Renal cortical epithelial cell (primary cell): Measurements from ENCODE around the gene CRYZL1. TPM values are rescaled to one million over a fixed set of nuclear protein-coding genes. Genes with fewer than 3 reads are reported as not detected.
"Not testable (repeated sequence)": the region's sequence is repeated elsewhere in the genome, so short reads cannot be mapped to it uniquely, and the experiment has no call there.

Experiments
- DNase-seq: peaks from one replicate; pipeline ENCODE4 v3.0.0-alpha.2; 2011; ENCODE audit warnings: low read depth
- total RNA-seq: library from RNA; depleted of rRNA; stranded (reverse); fragments of >200 nt; gene quantifications from 2 replicates; pipeline ENCODE4 v1.2.3, GENCODE V29; 2014

Gene CRYZL1
- total RNA-seq, result 18.9 and 66.4 TPM in 2 replicates

- DNase-seq, result peak; percentile 99
Measured at GRCh38 chr21:33641352-33642026, at the start of gene CRYZL1. TSS of gene CRYZL1 (minus strand) at chr21:33641741. CDS start at chr21:33631551, 10,190 bp downstream.

GRCh38 chr21:33690874-33691273, 49.3 kb upstream of the CRYZL1 start:
- DNase-seq, result no peak

GRCh38 chr21:33688353-33688752, 46.8 kb upstream of the CRYZL1 start:
- no peak for DNase-seq

- DNase-seq, result no peak
Measured at GRCh38 chr21:33687634-33688033, 46.1 kb upstream of the CRYZL1 start.

- DNase-seq, result no peak
Measured at GRCh38 chr21:33686386-33686785, 44.8 kb upstream of the CRYZL1 start.

GRCh38 chr21:33685613-33686197, 44.2 kb upstream of the CRYZL1 start:
- peak; percentile 93 for DNase-seq

- no peak for DNase-seq
Measured at GRCh38 chr21:33684923-33685560, 43.5 kb upstream of the CRYZL1 start.

GRCh38 chr21:33684068-33684467, 42.5 kb upstream of the CRYZL1 start:
- DNase-seq, result no peak

GRCh38 chr21:33682992-33683627, 41.6 kb upstream of the CRYZL1 start:
- peak; percentile 99 for DNase-seq

- no peak for DNase-seq
Measured at GRCh38 chr21:33680870-33681269, 39.3 kb upstream of the CRYZL1 start.

GRCh38 chr21:33677450-33677849, 35.9 kb upstream of the CRYZL1 start:
- DNase-seq, result no peak

- not testable (repeated sequence) for DNase-seq
Measured at GRCh38 chr21:33676666-33677065, 35.1 kb upstream of the CRYZL1 start.

GRCh38 chr21:33674226-33674625, 32.7 kb upstream of the CRYZL1 start:
- DNase-seq, result no peak

GRCh38 chr21:33673473-33673872, 31.9 kb upstream of the CRYZL1 start:
- DNase-seq, result no peak

GRCh38 chr21:33670076-33670978, 28.8 kb upstream of the CRYZL1 start:
- DNase-seq, result no peak

- no peak for DNase-seq
Measured at GRCh38 chr21:33668620-33669019, 27.1 kb upstream of the CRYZL1 start.

GRCh38 chr21:33668180-33668579, 26.6 kb upstream of the CRYZL1 start:
- no peak for DNase-seq

- DNase-seq, result no peak
Measured at GRCh38 chr21:33667636-33668035, 26.1 kb upstream of the CRYZL1 start.

- no peak for DNase-seq
Measured at GRCh38 chr21:33666153-33666552, 24.6 kb upstream of the CRYZL1 start.

GRCh38 chr21:33664135-33664534, 22.6 kb upstream of the CRYZL1 start:
- DNase-seq, result no peak

- DNase-seq, result no peak
Measured at GRCh38 chr21:33663241-33663640, 21.7 kb upstream of the CRYZL1 start.

GRCh38 chr21:33662046-33662445, 20.5 kb upstream of the CRYZL1 start:
- no peak for DNase-seq
